Stimulated activated CD8-positive, alpha-beta memory T cell treated with anti-CD3 and anti-CD28 coated beads, Interleukin-7, amount 100 ng/mL, for 24 hours (primary cell): Measurements from ENCODE around the gene ITGA11.

Experiments used
- DNase-seq: peaks from one replicate; pipeline ENCODE4 v3.0.0-alpha.2; 2020; ENCODE audit warnings: low read depth

The ITGA11 gene

DNA sequence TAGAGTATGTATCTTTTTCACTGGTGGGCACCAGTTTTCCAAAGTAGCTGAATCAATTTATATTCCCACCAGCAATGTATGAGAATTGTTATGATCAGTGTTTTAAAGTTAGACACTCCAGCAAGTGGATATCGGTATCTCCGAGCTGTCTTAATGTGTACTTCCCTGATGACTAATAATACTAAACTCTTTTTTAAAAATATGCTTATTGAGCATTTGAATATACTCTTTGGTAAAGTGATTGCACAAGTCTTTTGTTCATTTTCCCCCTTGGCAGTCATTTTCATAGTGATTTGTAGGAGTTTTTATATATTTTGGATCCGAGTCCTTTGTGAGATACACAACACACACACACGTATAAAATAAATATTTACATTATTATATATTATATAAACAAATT is 166.9 kb downstream of the ITGA11 start:
- DNase-seq: no peak

DNA sequence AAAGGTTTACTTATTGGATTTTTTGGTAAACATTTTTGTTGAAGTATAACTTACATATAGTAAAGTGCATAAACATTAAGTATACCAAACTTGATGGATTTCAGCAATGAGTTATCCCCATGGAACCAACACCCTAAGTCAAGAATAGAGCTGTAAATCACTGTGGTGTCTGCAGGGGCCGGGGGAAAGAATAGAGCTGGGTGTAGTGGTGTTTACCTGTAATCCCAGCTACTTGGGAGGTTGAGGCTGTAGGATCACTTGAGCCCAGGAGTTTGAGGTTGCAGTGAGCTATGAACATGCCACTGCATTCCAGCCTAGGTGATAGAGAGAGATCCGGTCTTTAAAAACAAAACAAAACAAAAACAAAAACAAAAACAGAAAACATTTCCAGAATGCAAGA is 167.7 kb downstream of the ITGA11 start:
- DNase-seq: no peak

DNA sequence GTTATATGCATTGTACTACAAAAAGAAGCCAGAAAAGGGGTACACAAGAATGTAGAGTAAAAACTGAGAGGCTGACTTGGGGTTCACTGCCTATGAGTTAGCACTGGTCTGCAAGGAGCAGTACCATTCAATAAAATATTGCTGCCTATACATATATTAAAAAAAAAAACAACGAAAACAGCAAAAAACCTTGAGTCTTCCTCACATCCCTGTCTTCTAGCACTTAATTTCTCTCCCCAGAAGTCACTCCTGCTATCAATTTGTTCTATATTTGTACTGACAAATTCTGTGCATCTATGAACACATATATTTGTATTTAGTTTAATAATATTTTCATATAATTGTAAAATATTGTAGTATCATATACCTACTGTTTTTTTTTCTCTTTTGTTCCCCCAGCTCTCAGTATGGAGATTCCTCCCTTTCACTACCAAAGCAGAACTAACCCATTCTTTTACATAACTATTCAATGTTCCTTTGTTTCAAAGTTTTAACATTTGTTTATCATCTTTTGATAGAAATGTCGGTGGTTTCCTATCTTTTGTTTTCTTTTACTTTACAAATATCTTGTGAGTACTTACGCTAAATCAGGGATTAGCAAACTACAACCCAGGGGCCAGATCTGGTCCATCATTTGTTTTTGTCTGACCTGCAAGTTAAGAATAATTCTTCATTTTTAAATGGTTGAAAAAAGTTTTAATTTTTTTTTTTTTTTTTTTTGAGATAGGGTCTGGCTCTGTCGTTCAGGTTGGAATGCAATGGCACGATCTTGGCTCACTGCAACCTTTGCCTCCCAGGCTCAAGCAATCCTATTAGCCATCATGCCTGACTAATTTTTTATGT is 169.2 kb downstream of the ITGA11 start:
- no peak for DNase-seq

DNA sequence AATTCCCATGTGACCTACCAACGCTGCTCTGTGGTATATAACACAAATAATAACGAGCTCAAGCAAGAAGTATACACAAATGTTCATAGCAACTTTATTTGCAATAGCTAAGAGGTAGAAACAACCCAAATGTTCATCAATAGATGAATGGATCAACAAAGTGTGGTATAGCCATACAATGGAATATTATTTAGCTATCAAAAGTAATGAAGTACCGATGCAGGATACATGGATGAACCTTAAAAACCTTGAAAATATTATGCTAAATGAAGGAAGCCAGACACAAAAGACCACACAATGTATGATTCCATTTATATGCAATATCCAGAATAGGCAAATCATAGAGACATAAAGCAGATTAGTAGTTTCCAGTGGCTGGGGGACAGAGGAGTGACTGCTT is 170.0 kb downstream of the ITGA11 start:
- no peak for DNase-seq

DNA sequence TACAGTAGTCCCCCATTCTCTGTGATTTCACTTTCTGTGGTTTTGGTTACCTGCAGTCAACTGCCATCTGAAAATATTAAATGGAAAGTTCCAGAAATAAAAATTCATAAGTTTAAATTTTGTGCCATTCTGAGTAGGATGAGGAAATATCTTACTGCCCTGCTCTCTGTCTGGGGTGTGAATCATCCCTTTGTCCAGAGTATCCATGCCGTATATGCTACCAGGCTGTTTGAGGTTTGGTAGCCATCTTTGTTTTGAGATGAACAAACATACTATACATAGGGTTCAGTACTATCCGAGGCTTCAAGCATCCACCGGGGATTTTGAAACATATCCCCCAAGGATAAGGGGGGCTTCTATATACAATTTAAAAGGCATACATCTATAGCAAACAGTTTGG is 170.7 kb downstream of the ITGA11 start:
- no peak for DNase-seq

DNA sequence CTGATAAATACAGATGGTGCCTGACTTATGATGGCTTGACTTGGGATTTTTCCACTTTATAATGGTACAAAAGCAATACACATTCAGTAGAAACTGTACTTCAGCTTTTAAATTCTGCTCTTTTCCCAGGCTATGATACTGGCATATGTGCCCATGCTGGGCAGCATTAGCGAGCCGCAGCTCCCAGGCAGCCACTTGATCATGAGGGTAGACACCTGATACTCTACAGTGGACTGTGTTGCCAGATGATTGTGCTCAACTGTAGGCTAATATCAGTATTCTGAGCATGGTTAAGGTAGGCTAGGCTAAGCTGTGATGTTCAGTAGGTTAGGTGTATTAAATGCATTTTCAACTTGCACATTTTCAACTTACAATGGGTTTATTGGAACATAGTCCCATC is 172.1 kb downstream of the ITGA11 start:
- DNase-seq: no peak

DNA sequence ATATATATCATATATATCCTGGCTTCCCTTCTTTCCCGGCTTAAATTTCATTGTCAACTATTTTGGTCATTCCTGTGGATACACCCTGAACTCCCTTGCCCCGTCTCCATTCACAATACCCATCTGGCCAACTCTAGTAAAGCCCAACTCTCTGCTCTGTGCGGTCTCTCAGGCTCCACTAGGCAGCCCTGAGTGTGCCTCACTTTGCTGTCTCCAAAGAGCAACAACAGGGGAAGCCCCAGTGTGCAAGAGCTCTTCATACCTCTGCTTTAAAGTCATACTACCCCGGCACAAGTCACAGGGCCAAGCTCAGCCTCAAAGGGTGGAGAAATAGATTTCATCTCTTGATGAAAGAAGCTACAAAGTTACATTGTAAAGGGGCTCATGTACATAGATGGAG is 173.3 kb downstream of the ITGA11 start:
- no peak for DNase-seq

DNA sequence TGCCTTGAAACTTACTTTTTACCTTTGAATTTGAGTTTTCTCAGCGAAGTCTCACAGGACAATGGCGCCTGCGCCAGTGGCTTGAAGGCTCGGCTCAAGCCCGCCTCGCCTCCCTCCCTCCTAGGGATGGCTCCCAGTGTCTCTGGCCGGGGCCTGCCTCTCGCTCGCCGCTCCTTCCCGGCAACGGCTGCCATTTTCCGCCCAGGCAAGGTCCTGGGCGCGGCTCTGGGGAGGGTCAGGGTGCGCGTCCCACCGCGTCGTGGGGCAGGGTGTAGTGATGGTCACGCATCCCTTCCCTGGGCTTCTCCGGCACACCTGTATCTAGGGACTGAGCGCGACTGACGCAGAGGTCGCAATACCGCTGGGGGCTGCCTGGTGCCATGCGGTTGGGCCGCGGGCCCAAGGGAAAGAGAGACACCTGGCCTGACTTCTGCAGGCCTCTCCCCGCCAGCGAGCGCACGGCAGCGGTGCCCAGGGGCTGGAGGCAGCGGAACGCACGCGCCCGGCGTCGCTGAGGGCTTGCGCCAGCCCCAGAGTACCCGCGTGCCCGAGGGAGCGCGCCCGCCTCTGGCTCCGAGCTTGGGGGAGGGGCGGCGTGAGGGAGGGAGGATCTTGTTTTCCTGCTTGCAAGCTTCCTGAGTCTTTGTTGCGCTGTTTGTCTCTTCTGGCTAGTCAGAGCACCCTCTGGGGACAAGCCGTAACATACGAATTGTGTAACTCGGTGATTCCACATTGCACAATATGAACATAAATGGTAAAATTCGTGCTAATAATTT is 175.1 kb downstream of the ITGA11 start:
- DNase-seq: no peak

DNA sequence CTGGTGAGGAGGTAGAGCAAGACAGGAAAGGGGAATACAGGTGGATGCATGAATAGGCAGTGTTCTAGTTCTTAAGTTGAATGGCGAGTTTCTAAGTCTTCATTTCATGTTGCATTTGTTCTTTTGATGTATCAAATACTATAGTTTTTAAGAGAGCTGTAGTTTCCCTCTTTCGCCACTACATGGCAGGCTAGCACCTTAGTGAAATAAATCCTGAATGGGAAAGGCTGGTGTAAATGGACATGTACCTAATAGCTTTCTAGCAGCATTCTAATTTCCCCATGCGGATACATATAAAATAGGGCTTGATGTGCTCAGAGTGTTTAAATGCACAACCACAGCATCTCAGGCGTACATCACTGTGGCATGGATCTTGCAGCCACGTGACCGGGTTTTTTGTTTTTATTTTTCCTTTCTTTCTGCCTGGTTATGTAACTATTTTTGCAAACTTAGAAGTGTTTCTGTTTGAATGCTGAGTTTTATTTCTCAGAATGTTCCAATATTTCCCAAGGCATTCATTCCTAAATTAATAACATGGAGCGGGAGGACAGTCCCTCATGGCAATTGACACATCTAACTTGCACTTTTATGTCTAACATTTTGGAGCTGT is 178.9 kb downstream of the ITGA11 start:
- no peak for DNase-seq

DNA sequence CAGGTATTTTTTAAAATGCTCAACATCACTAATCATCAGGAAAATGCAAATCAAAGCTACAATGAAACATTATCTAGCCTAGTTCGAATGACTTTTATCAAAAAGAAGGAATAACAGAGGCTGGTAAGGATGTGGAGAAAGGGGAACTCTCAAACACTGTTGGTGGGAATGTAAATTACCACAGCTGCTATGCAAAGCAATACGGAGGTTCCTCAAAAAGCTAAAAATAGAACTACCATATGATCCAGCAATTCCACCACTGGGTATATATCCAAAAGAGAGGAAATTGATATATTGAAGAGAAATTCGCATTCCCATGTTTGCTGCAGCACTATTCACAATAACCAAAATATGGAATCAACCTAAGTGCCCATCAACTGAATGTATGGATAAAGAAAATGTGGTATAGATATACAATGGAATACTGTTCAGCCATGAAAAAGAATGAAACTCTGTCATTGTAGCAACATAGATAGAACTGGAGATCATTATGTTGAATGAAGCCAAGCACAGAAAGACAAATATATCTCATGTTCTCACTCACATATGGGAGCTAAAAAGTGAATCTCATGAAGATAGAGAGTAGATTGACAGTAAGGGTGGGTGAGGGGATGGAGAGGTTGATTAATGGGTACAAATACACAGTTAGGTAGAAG is 182.8 kb downstream of the ITGA11 start:
- no peak for DNase-seq
